Measurements from ENCODE around the gene PACSIN1.
"Not testable (repeated sequence)": the region's sequence is repeated elsewhere in the genome, so short reads cannot be mapped to it uniquely, and the experiment has no call there.

The PACSIN1 gene

GRCh38 chr6:34485321-34486060, 19.6 kb downstream of the PACSIN1 start:
- DNase-seq (ENCODE audit: low read depth), result no peak

- no peak for DNase-seq (ENCODE audit: low read depth)
Measured at GRCh38 chr6:34486106-34486740, 20.3 kb downstream of the PACSIN1 start.

- DNase-seq (ENCODE audit: low read depth), result not testable (repeated sequence)
Measured at GRCh38 chr6:34486886-34487285, 21.0 kb downstream of the PACSIN1 start.

GRCh38 chr6:34487536-34487935, 21.7 kb downstream of the PACSIN1 start:
- DNase-seq (ENCODE audit: low read depth), result no peak

GRCh38 chr6:34489207-34489805, 23.4 kb downstream of the PACSIN1 start:
- no peak for DNase-seq (ENCODE audit: low read depth)

GRCh38 chr6:34490390-34491090, 24.7 kb downstream of the PACSIN1 start:
- DNase-seq (ENCODE audit: low read depth), result no peak

- DNase-seq (ENCODE audit: low read depth), result no peak
Measured at GRCh38 chr6:34491091-34491430, 25.2 kb downstream of the PACSIN1 start.

GRCh38 chr6:34493344-34493743, 27.5 kb downstream of the PACSIN1 start:
- DNase-seq (ENCODE audit: low read depth), result no peak

GRCh38 chr6:34494973-34495372, 29.1 kb downstream of the PACSIN1 start:
- no peak for DNase-seq (ENCODE audit: low read depth)

GRCh38 chr6:34496103-34496685, 30.3 kb downstream of the PACSIN1 start:
- no peak for DNase-seq (ENCODE audit: low read depth)

GRCh38 chr6:34497411-34497810, 31.5 kb downstream of the PACSIN1 start:
- no peak for DNase-seq (ENCODE audit: low read depth)

- no peak for DNase-seq (ENCODE audit: low read depth)
Measured at GRCh38 chr6:34506718-34507117, 40.8 kb downstream of the PACSIN1 start.

- DNase-seq (ENCODE audit: low read depth), result no peak
Measured at GRCh38 chr6:34508425-34508824, 42.5 kb downstream of the PACSIN1 start.

- DNase-seq (ENCODE audit: low read depth), result no peak
Measured at GRCh38 chr6:34509782-34510181, 43.9 kb downstream of the PACSIN1 start.

GRCh38 chr6:34510299-34510698, 44.4 kb downstream of the PACSIN1 start:
- DNase-seq (ENCODE audit: low read depth), result no peak

- DNase-seq (ENCODE audit: low read depth), result no peak
Measured at GRCh38 chr6:34511214-34511914, 45.5 kb downstream of the PACSIN1 start.

- no peak for DNase-seq (ENCODE audit: low read depth)
Measured at GRCh38 chr6:34511915-34512737, 46.2 kb downstream of the PACSIN1 start.

GRCh38 chr6:34512738-34513115, 46.9 kb downstream of the PACSIN1 start:
- DNase-seq (ENCODE audit: low read depth), result no peak

- DNase-seq (ENCODE audit: low read depth), result no peak
Measured at GRCh38 chr6:34513646-34514045, 47.8 kb downstream of the PACSIN1 start.

- DNase-seq (ENCODE audit: low read depth), result no peak
Measured at GRCh38 chr6:34514112-34514511, 48.2 kb downstream of the PACSIN1 start.

Data from stimulated activated CD8-positive, alpha-beta memory T cell treated with anti-CD3 and anti-CD28 coated beads, Interleukin-15, amount 100 ng/mL, for 1 hour (primary cell).